HUES48 (cell line): ENCODE results near the gene AACS.
"Not testable (repeated sequence)": the region's sequence is repeated elsewhere in the genome, so short reads cannot be mapped to it uniquely, and the experiment has no call there.

Source experiments
- H3K27ac ChIP-seq: one replicate; pipeline ENCODE4 v1.7.0; 2013; ENCODE audit warnings: low read depth, low read length, inconsistent platforms
- H3K27me3 ChIP-seq: 2 replicates; pipeline ENCODE4 v1.6.1; 2013; ENCODE audit warnings: mild to moderate bottlenecking, low read length; ENCODE audit not compliant: control insufficient read depth, insufficient read depth
- H3K36me3 ChIP-seq: 2 replicates; pipeline ENCODE4 v1.6.1; 2013; ENCODE audit warnings: low read length; ENCODE audit not compliant: control insufficient read depth, insufficient read depth
- H3K4me1 ChIP-seq: 2 replicates; pipeline ENCODE4 v1.6.1; 2013; ENCODE audit warnings: mild to moderate bottlenecking, low read length; ENCODE audit not compliant: control insufficient read depth, insufficient read depth
- H3K4me3 ChIP-seq: 2 replicates; pipeline ENCODE4 v1.5.1; 2013; ENCODE audit warnings: mild to moderate bottlenecking, low read depth, low read length
- H3K9ac ChIP-seq: 2 replicates; pipeline ENCODE4 v1.6.1; 2013; ENCODE audit warnings: mild to moderate bottlenecking, low read depth, low read length, moderate library complexity
- H3K9me3 ChIP-seq: 2 replicates; pipeline ENCODE4 v1.6.1; 2013; ENCODE audit warnings: low read length; ENCODE audit not compliant: control insufficient read depth, insufficient read depth

Gene AACS

DNA sequence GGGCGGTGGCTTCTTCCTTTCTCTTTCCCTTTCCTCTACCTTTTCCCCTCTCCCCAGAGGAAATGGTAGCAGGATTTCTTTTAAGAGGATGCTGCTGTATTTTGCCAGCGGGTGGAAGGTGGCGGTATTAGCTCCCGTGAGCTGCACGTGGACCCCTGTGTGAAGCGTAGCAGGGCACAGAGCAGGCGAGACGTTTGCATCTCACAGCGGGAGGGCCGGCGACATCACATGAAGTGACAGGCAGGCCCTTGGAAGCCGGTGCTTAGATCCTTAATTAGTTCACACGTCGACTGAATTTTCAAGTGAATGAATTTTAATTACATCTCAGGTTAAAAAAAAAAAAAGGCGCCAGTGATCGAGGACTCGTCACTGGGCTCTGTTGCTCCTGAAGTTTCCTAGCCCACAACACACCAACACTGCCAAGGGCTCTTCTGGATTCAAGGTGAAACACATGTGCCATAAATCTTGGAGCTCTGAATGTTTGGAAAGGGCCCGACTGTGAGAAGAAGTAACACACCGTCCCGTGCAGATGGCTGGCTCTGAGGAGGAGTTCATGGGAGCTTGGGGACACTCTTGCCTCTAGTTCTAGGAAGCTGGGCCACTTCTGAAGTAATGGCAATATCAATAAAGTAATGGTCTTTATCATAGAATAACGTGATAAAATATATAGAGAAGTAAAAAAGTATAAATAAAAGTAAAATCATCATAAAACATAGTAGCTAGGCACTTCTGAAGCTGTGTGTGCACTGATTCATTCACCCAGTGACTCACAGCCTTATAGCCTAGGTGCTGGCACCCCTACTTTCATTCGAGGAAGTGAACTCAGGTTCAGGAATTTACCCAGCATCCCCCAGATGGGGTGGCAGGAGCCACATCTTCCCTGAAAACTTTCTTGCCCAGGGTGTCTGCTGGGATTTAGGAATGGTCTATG is 75.3 kb downstream of the AACS start:
- H3K27ac ChIP-seq: no peak overlapping the region
- H3K4me3 ChIP-seq: no peak overlapping the region
- peaks cover 20% of the 10 kb centered on the region for H3K36me3 ChIP-seq
- no peak overlapping the region for H3K9ac ChIP-seq
- no peaks in the 10 kb centered on the region for H3K9me3 ChIP-seq
- H3K4me1 ChIP-seq: no peaks in the 10 kb centered on the region; the same call in 1 of the 2 replicates
- H3K27me3 ChIP-seq: no peaks in the 10 kb centered on the region

DNA sequence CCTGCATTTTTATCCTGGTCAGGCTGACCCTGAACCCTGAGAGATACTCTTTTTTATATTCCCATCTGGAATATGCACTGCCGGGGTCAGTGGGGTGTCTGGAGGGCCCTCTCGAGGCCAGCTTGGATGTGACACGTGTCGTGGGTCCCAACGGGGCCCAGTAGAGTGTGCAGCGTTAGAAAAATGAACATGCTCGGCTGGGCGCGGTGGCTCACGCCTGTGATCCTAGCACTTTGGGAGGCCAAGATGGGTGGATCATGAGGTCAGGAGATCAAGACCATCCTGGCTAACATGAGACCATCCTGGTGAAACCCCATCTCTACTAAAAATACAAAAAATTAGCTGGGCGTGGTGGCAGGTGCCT is 76.0 kb downstream of the AACS start:
- not testable (repeated sequence) for H3K27ac ChIP-seq, H3K4me3 ChIP-seq, H3K4me1 ChIP-seq, H3K27me3 ChIP-seq, H3K9me3 ChIP-seq, H3K9ac ChIP-seq
- H3K36me3 ChIP-seq: peaks cover 16% of the 10 kb centered on the region

GRCh38 chr12:125142601-125143000 is 77.4 kb downstream of the AACS start:
- Histone ChIP-seq H3K27me3 (no peaks in the 10 kb centered on the region), H3K9me3 (no peaks in the 10 kb centered on the region), H3K36me3 (peaks cover 5% of the 10 kb centered on the region), H3K4me3 (no peak overlapping the region), H3K4me1 (no peaks in the 10 kb centered on the region; the same call in 1 of the 2 replicates), H3K27ac (no peak overlapping the region), H3K9ac (no peak overlapping the region)

DNA sequence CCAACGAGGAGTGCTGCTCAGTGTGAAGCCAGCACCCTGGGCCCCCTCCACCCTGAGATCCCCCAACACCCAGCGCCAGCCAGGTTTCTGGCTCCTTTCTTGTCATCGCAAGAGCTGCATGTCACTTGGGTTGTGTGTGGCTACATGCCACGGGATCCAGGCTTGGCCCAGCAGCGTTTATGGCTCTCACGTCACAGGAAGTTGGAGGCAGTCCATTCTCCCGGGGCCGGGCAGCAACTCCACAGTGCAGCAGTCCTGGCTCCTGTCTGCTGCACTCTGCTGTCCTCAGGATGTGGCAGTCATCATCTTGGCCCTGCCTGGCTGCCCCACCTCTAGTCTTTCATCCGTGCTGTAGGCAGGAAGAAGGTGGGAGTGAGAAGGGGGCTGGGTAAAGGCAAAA is 78.3 kb downstream of the AACS start:
- Histone ChIP-seq H3K4me3 (no peak overlapping the region), H3K4me1 (no peaks in the 10 kb centered on the region; the same call in 1 of the 2 replicates), H3K9ac (no peak overlapping the region), H3K36me3 (no peaks in the 10 kb centered on the region), H3K27me3 (no peaks in the 10 kb centered on the region), H3K9me3 (no peaks in the 10 kb centered on the region), H3K27ac (no peak overlapping the region)

DNA sequence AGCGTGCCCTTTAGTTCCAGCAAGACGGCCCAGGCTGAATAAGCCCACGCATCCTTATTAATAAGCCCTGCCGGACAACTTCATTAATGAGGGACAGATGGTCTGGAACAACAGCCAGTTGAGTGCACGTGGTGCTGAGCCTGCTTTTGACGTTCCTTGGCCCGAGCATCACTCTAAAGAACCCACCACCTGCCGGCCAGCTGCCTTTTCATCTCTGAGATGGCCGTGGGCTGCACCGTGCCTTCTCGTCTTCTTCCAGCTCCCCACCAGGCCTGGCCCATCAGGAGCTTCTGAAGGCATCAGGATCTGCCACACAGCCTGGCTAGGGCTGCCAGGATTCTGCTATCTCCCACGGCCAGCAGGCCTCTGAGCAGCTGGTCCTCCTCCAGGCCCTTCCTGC is 80.0 kb downstream of the AACS start:
- H3K27ac ChIP-seq: no peak overlapping the region
- no peaks in the 10 kb centered on the region for H3K36me3 ChIP-seq
- H3K9me3 ChIP-seq: no peaks in the 10 kb centered on the region
- H3K27me3 ChIP-seq: no peaks in the 10 kb centered on the region
- no peaks in the 10 kb centered on the region; the same call in 1 of the 2 replicates for H3K4me1 ChIP-seq
- no peak overlapping the region for H3K4me3 ChIP-seq
- H3K9ac ChIP-seq: no peak overlapping the region

- no peak overlapping the region for H3K27ac ChIP-seq
- no peaks in the 10 kb centered on the region for H3K27me3 ChIP-seq
- no peaks in the 10 kb centered on the region for H3K9me3 ChIP-seq
- no peaks in the 10 kb centered on the region for H3K36me3 ChIP-seq
- no peak overlapping the region for H3K4me3 ChIP-seq
- H3K4me1 ChIP-seq: no peaks in the 10 kb centered on the region; the same call in 1 of the 2 replicates
- no peak overlapping the region for H3K9ac ChIP-seq
Measured at GRCh38 chr12:125148316-125148715, 83.1 kb downstream of the AACS start.

DNA sequence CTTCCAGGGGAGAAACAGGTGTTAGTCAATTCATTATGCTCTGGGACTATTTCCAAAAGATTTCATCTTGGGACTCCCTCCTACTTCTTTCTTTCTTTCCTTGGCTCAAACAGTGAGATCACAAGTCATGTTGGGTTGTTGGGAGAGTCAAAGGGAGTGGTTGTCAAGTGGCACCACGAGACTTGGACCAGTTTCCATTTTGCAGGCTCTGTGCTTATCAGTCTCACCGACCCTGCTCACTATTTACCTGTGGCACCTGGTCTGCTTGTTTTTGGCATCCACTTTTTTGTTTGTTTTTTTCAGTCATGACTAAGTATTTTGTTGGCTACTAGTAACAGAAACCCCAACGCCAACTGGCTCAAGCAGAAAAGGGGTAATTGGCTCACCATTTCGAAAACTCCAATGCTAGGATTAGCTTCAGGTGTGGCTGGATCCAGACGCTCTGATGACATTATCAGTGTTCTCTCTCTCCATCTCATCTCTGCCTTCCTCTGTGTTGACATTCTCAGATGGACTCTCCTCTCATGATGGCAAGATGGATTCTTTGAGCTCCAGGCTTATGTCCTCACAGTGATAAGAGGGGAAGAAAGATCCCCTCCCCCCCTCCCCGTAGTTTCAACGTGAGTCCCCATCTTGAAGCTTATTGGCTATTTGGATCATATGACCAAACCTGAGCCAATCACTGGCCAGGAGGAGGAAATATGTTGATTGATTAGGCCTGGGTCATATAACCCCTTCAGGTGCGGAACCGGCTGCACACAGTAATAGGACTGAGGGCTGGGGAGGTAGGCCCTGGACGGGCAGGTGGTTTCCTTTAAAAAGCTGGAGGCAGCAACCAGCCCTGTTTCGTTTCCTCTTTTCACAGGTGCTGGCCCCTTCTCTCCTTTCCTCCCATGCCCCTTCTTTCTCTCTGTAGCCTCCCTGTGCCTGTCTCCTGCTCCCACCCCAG is 84.2 kb downstream of the AACS start:
- Histone ChIP-seq H3K4me3 (no peak overlapping the region), H3K36me3 (no peaks in the 10 kb centered on the region), H3K4me1 (no peaks in the 10 kb centered on the region), H3K27ac (no peak overlapping the region), H3K9me3 (no peaks in the 10 kb centered on the region), H3K9ac (no peak overlapping the region), H3K27me3 (no peaks in the 10 kb centered on the region)

GRCh38 chr12:125151284-125151683 is 86.0 kb downstream of the AACS start:
- no peak overlapping the region for H3K9ac ChIP-seq

DNA sequence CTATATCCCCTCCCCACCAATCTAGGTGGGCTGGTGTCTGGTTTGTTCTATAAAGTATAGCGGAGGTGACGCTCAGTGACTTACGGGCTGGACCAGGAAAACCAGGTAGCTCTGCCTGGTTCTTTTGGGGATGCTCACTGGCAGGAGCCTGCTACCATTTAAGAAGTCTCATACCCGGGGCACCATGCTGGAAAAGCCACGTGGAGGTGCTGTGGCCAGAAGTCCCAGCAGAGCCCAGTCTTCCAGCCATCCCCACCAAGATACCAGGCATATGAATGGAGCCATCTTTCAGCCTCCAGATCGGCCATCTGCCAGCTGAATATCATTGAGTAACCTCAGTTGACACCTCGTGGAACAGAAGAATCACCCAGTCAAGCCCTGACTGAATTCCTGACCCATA is 87.2 kb downstream of the AACS start:
- Histone ChIP-seq H3K9me3 (no peaks in the 10 kb centered on the region), H3K4me1 (no peaks in the 10 kb centered on the region), H3K4me3 (no peak overlapping the region), H3K27me3 (no peaks in the 10 kb centered on the region), H3K27ac (no peak overlapping the region), H3K36me3 (no peaks in the 10 kb centered on the region), H3K9ac (no peak overlapping the region)

More at GRCh38 chr12:125151284-125151683, 86.0 kb downstream of the AACS start:
- Histone ChIP-seq H3K9me3 (no peaks in the 10 kb centered on the region), H3K4me1 (no peaks in the 10 kb centered on the region), H3K4me3 (no peak overlapping the region), H3K27ac (no peak overlapping the region), H3K36me3 (no peaks in the 10 kb centered on the region), H3K27me3 (no peaks in the 10 kb centered on the region)

DNA sequence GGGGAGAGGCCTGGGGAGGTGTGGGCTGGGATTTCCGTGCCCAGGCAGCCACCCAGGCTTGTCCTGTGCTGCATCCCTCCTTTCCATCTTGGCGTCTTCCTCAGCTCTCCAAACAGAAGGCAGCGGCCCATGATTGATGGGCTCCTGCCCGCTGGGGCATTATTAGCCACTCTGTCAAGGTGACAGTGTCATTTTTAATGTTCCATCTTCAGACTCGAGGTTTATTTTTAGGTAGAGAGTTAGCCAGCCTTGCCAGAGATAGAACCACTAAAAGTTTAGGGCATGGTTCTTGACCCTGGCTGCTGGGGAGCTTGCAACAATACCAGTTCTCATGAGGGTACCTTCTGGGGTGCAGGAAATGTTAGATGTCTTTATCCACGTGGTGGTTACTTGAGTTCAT is 90.1 kb downstream of the AACS start:
- no peaks in the 10 kb centered on the region for H3K4me1 ChIP-seq
- no peak overlapping the region for H3K4me3 ChIP-seq
- H3K9me3 ChIP-seq: no peaks in the 10 kb centered on the region
- H3K27me3 ChIP-seq: no peaks in the 10 kb centered on the region
- H3K36me3 ChIP-seq: no peaks in the 10 kb centered on the region
- no peak overlapping the region for H3K27ac ChIP-seq
- H3K9ac ChIP-seq: no peak overlapping the region

GRCh38 chr12:125157177-125157576 is 91.9 kb downstream of the AACS start:
- Histone ChIP-seq H3K9ac (no peak overlapping the region), H3K27me3 (no peaks in the 10 kb centered on the region), H3K4me3 (no peak overlapping the region), H3K9me3 (no peaks in the 10 kb centered on the region), H3K4me1 (no peaks in the 10 kb centered on the region), H3K36me3 (no peaks in the 10 kb centered on the region), H3K27ac (no peak overlapping the region)
